DND-41 (cell line): Measurements from ENCODE around the gene ARPC3.

ENCODE experiments used
- ATAC-seq: fragments of 200-7000 bp; cut with Tn5 transposase; 3 replicates; pipeline ENCODE4 v1.9.1; 2021; ENCODE audit warnings: low read depth; ENCODE audit not compliant: insufficient read depth
- DNase-seq: peaks from one replicate; pipeline ENCODE4 v3.0.0-alpha.2; 2020
- H2AFZ ChIP-seq: 2 replicates; pipeline ENCODE4 v1.6.0; 2012; ENCODE audit warnings: low read depth, low read length
- H3K27ac ChIP-seq: 2 replicates; pipeline ENCODE4 v1.5.1; 2012; ENCODE audit warnings: low read length, inconsistent platforms
- H3K27me3 ChIP-seq: fragments of 200-600 bp; sonication (generic); 2 replicates; pipeline ENCODE4 v1.6.0; 2012; ENCODE audit warnings: low read length, mild to moderate bottlenecking, inconsistent platforms; ENCODE audit not compliant: insufficient read depth, poor library complexity
- H3K36me3 ChIP-seq: 2 replicates; pipeline ENCODE4 v1.5.1; 2012; ENCODE audit warnings: low read length, inconsistent platforms; ENCODE audit not compliant: insufficient read depth
- H3K4me1 ChIP-seq: 2 replicates; pipeline ENCODE4 v1.5.1; 2012; ENCODE audit warnings: mild to moderate bottlenecking, low read length; ENCODE audit not compliant: insufficient read depth
- H3K4me2 ChIP-seq: 2 replicates; pipeline ENCODE4 v1.6.0; 2012; ENCODE audit warnings: mild to moderate bottlenecking, moderate library complexity, low read length, inconsistent platforms; ENCODE audit not compliant: insufficient read depth
- H3K4me3 ChIP-seq, 2 experiments: fragments of 200-600 bp in 1 of 2; shearing (Covaris generic) in 1 of 2; 2 replicates each; pipeline ENCODE4 v1.5.1; 2012 to 2016; ENCODE audit warnings: inconsistent platforms in 2 of 2, low read length in 2 of 2, mild to moderate bottlenecking in 2 of 2, low read depth in 1 of 2, moderate library complexity in 1 of 2
- H3K79me2 ChIP-seq: 2 replicates; pipeline ENCODE4 v1.6.0; 2012; ENCODE audit warnings: low read length, inconsistent platforms; ENCODE audit not compliant: insufficient read depth
- H3K9ac ChIP-seq: 2 replicates; pipeline ENCODE4 v1.6.0; 2012; ENCODE audit warnings: low read depth, mild to moderate bottlenecking, inconsistent platforms, low read length, moderate library complexity
- H3K9me3 ChIP-seq: 2 replicates; pipeline ENCODE4 v1.5.1; 2012; ENCODE audit warnings: low read length, moderate library complexity, mild to moderate bottlenecking, inconsistent platforms; ENCODE audit not compliant: insufficient read depth, severe bottlenecking
- H4K20me1 ChIP-seq: 2 replicates; pipeline ENCODE4 v1.6.0; 2012; ENCODE audit warnings: low read length; ENCODE audit not compliant: insufficient read depth
- CTCF ChIP-seq: IDR thresholded peaks from 2 replicates; pipeline ENCODE4 v1.5.1; 2012; ENCODE audit warnings: borderline replicate concordance, low read length, moderate library complexity, mild to moderate bottlenecking; ENCODE audit not compliant: poor library complexity, severe bottlenecking; ENCODE audit errors: extremely low read depth
- EZH2 ChIP-seq: IDR thresholded peaks from 3 replicates; pipeline ENCODE4 v1.6.1; 2012; ENCODE audit warnings: borderline replicate concordance, low read depth, mild to moderate bottlenecking, moderate library complexity, low read length, inconsistent platforms; ENCODE audit not compliant: severe bottlenecking

ARPC3 gene

GRCh38 chr12:110403976-110404682 lies 46.0 kb downstream of the ARPC3 start:
- Histone ChIP-seq H3K4me3 (peak overlapping the region; percentile 88 to 89), H3K27ac (peak overlapping the region; percentile 99), H3K4me1 (peaks cover 37% of the 10 kb centered on the region), H4K20me1 (peaks cover 7% of the 10 kb centered on the region; the same call in 1 of the 2 replicates), H3K36me3 (peaks cover 25% of the 10 kb centered on the region), H3K27me3 (no peaks in the 10 kb centered on the region), H3K9me3 (no peaks in the 10 kb centered on the region), H3K4me2 (peak overlapping the region; percentile 88), H2AFZ (peak overlapping the region; percentile 100), H3K79me2 (peaks cover 45% of the 10 kb centered on the region), H3K9ac (peak overlapping the region; percentile 84)
- no peak for TF ChIP-seq CTCF
- no peak for TF ChIP-seq EZH2
- DNase-seq = peak; percentile 81
- ATAC-seq = peak; percentile 58

- Histone ChIP-seq H3K27ac (peak within 1 kb of the TSS; percentile 99), H3K36me3 (peaks cover 32% of the 10 kb centered on the region), H4K20me1 (peaks cover 7% of the 10 kb centered on the region; the same call in 1 of the 2 replicates), H2AFZ (peak within 1 kb of the TSS; percentile 100), H3K4me2 (peak within 1 kb of the TSS; percentile 88), H3K9me3 (no peaks in the 10 kb centered on the region), H3K9ac (peak within 1 kb of the TSS; percentile 84), H3K27me3 (no peaks in the 10 kb centered on the region), H3K4me1 (peaks cover 37% of the 10 kb centered on the region), H3K79me2 (peaks cover 52% of the 10 kb centered on the region), H3K4me3 (peak within 1 kb of the TSS; percentile 88 to 89)
- TF ChIP-seq CTCF (peak; percentile 33), EZH2 (no peak)
- ATAC-seq = peak; percentile 87
- DNase-seq = peak; percentile 90
These were observed 46.8 kb downstream of the ARPC3 start, which contains the start of gene ANAPC7 for GRCh38 chr12:110403146-110403975. ANAPC7 (minus strand) TSS chr12:110403708; CDS start chr12:110403627, 81 bp downstream.
